ENCODE results near the gene TMPRSS5. TPM values are rescaled to one million over a fixed set of nuclear protein-coding genes. Genes with fewer than 3 reads are reported as not detected.

The TMPRSS5 gene
- total and polyA plus RNA-seq, 2 of the 13 experiments (the other 11 are each of a cell fraction or from before 2014, with no cell fraction given): 0.40 to 0.96 TPM

GRCh38 chr11:113725913-113726312 is 19.8 kb upstream of the TMPRSS5 start (continued):
- TF ChIP-seq PATZ1 (CRISPR knock-in tag; IDR thresholded peaks at IDR 0.05) (no peak), ATF4 (CRISPR knock-in tag; IDR thresholded peaks at IDR 0.05) (no peak), SMAD9 (CRISPR knock-in tag; IDR thresholded peaks at IDR 0.05) (no peak)

- Histone ChIP-seq H3K4me3 (replicated peaks in 1 of 3; ENCODE audit: insufficient read depth in 1 of 3, low read depth in 2 of 3, low read length in 3 of 3) (no peak overlapping the region), H3K79me2 (ENCODE audit: insufficient read depth, low read length) (no peaks in the 10 kb centered on the region), H3K9ac (ENCODE audit: insufficient read depth, low read depth, low read length) (no peak overlapping the region), H3K9me3 (ENCODE audit: low read length) (no peaks in the 10 kb centered on the region), H4K20me1 (ENCODE audit: insufficient read depth, low read length) (no peaks in the 10 kb centered on the region), H3K4me1 (ENCODE audit: insufficient read depth, low read length) (peaks cover 37% of the 10 kb centered on the region), H3K4me2 (ENCODE audit: low read depth, low read length) (no peak overlapping the region), H3K27ac (ENCODE audit: extremely low read length, insufficient read depth, low read length) (no peak overlapping the region), H3K36me3 (replicated peaks in 1 of 2; ENCODE audit: control insufficient read depth in 1 of 2, insufficient read depth in 2 of 2, low read length in 2 of 2) (no peaks in the 10 kb centered on the region; a peak in 1 of 5 replicates), H3K27me3 (ENCODE audit: control insufficient read depth in 1 of 2, insufficient read depth in 2 of 2, low read length in 2 of 2) (no peaks in the 10 kb centered on the region), H2AFZ (ENCODE audit: low read length) (no peak overlapping the region)
- TF ChIP-seq ETV5 (CRISPR knock-in tag; IDR thresholded peaks at IDR 0.05; ENCODE audit: borderline replicate concordance) (no peak), ZNF382 (CRISPR knock-in tag; IDR thresholded peaks at IDR 0.05; ENCODE audit: borderline replicate concordance) (no peak), ZNF546 (CRISPR knock-in tag; conservative IDR thresholded peaks at IDR 0.05) (no peak), BRCA1 (CRISPR knock-in tag; IDR thresholded peaks at IDR 0.05) (no peak), ISX (CRISPR knock-in tag; conservative IDR thresholded peaks at IDR 0.05) (no peak), KDM3A (CRISPR knock-in tag; IDR thresholded peaks at IDR 0.05; ENCODE audit: low read depth) (no peak), ETS1 (CRISPR knock-in tag; IDR thresholded peaks at IDR 0.05) (no peak), SRSF4 (IDR thresholded peaks at IDR 0.05; ENCODE audit: low read depth, low read length, poor library complexity, severe bottlenecking) (no peak), CBX1 (IDR thresholded peaks at IDR 0.05; ENCODE audit: low read depth) (no peak), FLYWCH1 (CRISPR knock-in tag; IDR thresholded peaks at IDR 0.05) (no peak), ZEB1 (IDR thresholded peaks at IDR 0.05; ENCODE audit: insufficient replicate concordance, low read depth) (no peak), LRRFIP1 (CRISPR knock-in tag; conservative IDR thresholded peaks at IDR 0.05) (no peak), ZNF761 (CRISPR knock-in tag; conservative IDR thresholded peaks at IDR 0.05) (no peak)
- FAIRE-seq: no peak
- CTCF ChIA-PET (ENCODE audit: low intra/inter-chr PET ratio, low total read pairs): no interaction called here
- WGBS (ENCODE audit: low lambda C conversion rate): 93% methylated on average over 5 of the region's 5 CpGs
- in situ Hi-C loops (cut with HindIII; ENCODE audit: extremely low pct_ligation_motif_present, low pct_unique_long_range_greater_than_20kb) (loop anchor here (25.0 kb wide), 1 partner anchor 188 kb away; no protein-coding TSS in a partner anchor), intact Hi-C loops (cut with micrococcal nuclease; ENCODE audit: unreplicated experiment) (no loop called here)
- BruUV-seq (replicated peaks): no TSS peak
- ATAC-seq: no peak
- POLR2A ChIA-PET: no interaction called here
- no peak for DNase-seq (ENCODE audit: low spot score)
These were observed 19.3 kb upstream of the TMPRSS5 start for GRCh38 chr11:113725407-113725806.
